T-helper 1 cell (primary cell): ENCODE results near the gene TAF1B.
"Not testable (repeated sequence)": the region's sequence is repeated elsewhere in the genome, so short reads cannot be mapped to it uniquely, and the experiment has no call there.

Source experiments
- DNase-seq, 5 donors: peaks; one replicate each; pipeline ENCODE4 v3.0.0-alpha.2; 2012 to 2020

TAF1B gene

GRCh38 chr2:9885036-9885684 is 41.9 kb downstream of the TAF1B start:
- DNase-seq = no peak

GRCh38 chr2:9887513-9887912 is 44.2 kb downstream of the TAF1B start:
- no peak for DNase-seq

GRCh38 chr2:9889812-9890261 is 46.6 kb downstream of the TAF1B start:
- no peak for DNase-seq

- no peak for DNase-seq
These were observed 49.0 kb downstream of the TAF1B start for GRCh38 chr2:9892236-9892635.

GRCh38 chr2:9895669-9896590 is 52.7 kb downstream of the TAF1B start:
- no peak for DNase-seq

GRCh38 chr2:9897331-9897737 is 54.1 kb downstream of the TAF1B start:
- peak in 1 of 5 donors; percentile 62 for DNase-seq

- no peak for DNase-seq
These were observed 54.6 kb downstream of the TAF1B start for GRCh38 chr2:9897846-9898245.

- DNase-seq = no peak
These were observed 62.1 kb downstream of the TAF1B start for GRCh38 chr2:9905413-9905812.

- DNase-seq = no peak
These were observed 64.1 kb downstream of the TAF1B start for GRCh38 chr2:9907402-9907801.

- no peak for DNase-seq
These were observed 65.4 kb downstream of the TAF1B start for GRCh38 chr2:9908639-9909038.

GRCh38 chr2:9909106-9909505 is 65.8 kb downstream of the TAF1B start:
- DNase-seq = peak in 1 of 5 donors; percentile 14

GRCh38 chr2:9910699-9911098 is 67.4 kb downstream of the TAF1B start:
- no peak for DNase-seq

- no peak for DNase-seq
These were observed 69.2 kb downstream of the TAF1B start for GRCh38 chr2:9912468-9912867.

GRCh38 chr2:9914384-9915065 is 71.3 kb downstream of the TAF1B start:
- peak in 1 of 5 donors; percentile 82 for DNase-seq

- DNase-seq = no peak
These were observed 75.0 kb downstream of the TAF1B start for GRCh38 chr2:9918275-9918674.

GRCh38 chr2:9919512-9919911 is 76.2 kb downstream of the TAF1B start:
- DNase-seq = no peak

- DNase-seq = not testable (repeated sequence)
These were observed 83.7 kb downstream of the TAF1B start for GRCh38 chr2:9927020-9927419.

- DNase-seq = no peak
These were observed 94.0 kb downstream of the TAF1B start for GRCh38 chr2:9937258-9937657.

GRCh38 chr2:9937968-9938367 is 94.7 kb downstream of the TAF1B start:
- no peak for DNase-seq

GRCh38 chr2:9939587-9940485 is 96.6 kb downstream of the TAF1B start:
- no peak for DNase-seq

- no peak for DNase-seq
These were observed 98.1 kb downstream of the TAF1B start for GRCh38 chr2:9941196-9941995.
